RKO (cell line): ENCODE data around the gene ERBB4.

Experiments
- DNase-seq: peaks from one replicate; pipeline ENCODE4 v3.0.0-alpha.2; 2016; ENCODE audit warnings: low spot score

ERBB4 gene

GRCh38 chr2:212364112-212364985, 174.3 kb downstream of the ERBB4 start:
- no peak for DNase-seq

- DNase-seq: no peak
These were observed 177.3 kb downstream of the ERBB4 start for GRCh38 chr2:212361174-212361756.

DNA sequence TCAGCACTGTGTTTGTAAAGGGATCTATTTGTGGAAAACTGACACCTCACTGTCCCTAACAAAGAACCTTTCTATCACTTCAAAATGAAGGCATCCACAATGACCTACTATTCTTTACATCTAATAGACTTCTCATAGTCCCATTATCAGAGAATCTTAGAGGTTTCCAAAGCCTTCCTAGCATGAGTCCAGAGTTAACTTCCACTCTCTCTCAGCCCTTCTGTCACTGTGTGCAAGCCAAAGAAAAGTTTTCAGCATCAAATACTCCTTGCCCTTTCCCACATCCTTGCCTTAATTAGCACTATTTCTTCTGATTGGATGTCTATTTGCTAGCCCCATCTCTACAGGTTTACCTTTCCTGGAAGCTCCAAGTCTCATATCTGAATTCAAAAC, 178.5 kb downstream of the ERBB4 start:
- DNase-seq: no peak

DNA sequence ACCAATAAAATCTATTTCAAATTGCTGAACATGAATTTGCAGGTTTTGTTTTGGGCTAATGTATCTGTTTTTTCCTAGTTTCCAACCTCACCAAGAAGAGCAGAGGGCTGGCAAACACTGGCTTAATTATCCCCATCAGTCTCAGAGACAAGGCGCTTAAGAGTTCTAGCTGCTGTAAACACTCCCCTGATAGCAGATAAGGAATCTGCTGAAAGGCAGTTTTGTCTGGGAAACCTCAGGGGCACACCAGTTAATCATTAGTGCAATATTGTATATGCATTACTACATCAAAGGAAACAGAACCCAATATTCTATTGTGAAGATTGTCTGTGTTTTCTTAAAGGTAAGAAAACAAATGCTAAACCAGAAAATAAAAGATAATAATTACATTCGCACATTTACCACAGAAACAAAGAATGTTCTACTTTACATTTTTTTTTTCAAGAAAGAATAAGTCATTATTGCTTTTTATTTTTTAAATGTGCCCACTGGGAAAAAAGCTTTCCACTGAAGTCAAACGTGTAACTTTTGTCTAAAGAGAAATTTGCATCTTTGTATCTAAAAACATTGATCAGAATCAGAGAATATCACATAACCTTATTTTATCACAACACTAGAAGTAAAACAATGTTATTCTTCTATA, 179.1 kb downstream of the ERBB4 start:
- no peak for DNase-seq

- DNase-seq: no peak
These were observed 181.0 kb downstream of the ERBB4 start for GRCh38 chr2:212357606-212358005.

- no peak for DNase-seq
These were observed 184.2 kb downstream of the ERBB4 start for GRCh38 chr2:212354382-212354781.

GRCh38 chr2:212348501-212348900, 190.1 kb downstream of the ERBB4 start:
- DNase-seq: no peak

- DNase-seq: no peak
These were observed 191.7 kb downstream of the ERBB4 start for GRCh38 chr2:212346865-212347264.

GRCh38 chr2:212345966-212346365, 192.6 kb downstream of the ERBB4 start:
- no peak for DNase-seq

DNA sequence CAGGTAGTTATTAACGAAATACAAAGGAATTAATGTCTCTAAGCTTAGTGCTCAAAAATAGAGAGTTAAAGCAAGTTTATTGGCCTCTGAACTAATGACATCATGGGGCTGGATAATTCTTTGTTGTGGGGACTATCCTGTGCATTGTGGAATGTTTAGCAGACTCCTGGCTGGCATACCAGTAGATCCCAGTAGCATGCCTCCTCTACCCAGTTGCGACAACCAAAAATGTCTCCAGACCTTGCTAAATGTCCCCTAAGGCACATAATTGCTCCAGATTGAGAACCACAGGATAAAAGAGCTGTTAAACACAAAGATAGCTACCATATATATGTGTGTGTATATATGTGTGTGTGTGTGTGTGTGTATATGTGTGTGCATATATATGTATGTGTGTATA, 194.5 kb downstream of the ERBB4 start:
- no peak for DNase-seq

DNA sequence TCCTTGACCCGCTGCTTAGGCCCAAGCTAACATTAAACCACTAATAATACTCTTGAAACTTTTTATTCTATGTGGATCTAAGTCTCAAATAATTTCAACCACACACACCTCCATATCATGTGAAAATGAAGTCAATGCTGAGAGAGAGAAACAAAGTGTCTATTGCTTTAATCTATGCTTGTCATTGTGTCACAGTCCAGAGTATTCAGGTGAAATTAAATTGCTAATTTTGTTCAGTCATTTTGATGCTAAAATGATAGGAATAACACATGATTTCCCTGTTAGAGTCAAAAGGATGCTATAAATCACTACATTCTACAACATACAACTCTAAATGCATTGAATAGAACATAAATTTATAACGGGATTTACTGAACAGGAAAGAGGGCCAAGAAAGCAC, 195.4 kb downstream of the ERBB4 start:
- DNase-seq: no peak

GRCh38 chr2:212337486-212338343, 200.9 kb downstream of the ERBB4 start:
- no peak for DNase-seq

- no peak for DNase-seq
These were observed 201.6 kb downstream of the ERBB4 start for GRCh38 chr2:212337036-212337435.

- DNase-seq: no peak
These were observed 208.3 kb downstream of the ERBB4 start for GRCh38 chr2:212330263-212330662.

GRCh38 chr2:212328712-212329496, 209.7 kb downstream of the ERBB4 start:
- no peak for DNase-seq

DNA sequence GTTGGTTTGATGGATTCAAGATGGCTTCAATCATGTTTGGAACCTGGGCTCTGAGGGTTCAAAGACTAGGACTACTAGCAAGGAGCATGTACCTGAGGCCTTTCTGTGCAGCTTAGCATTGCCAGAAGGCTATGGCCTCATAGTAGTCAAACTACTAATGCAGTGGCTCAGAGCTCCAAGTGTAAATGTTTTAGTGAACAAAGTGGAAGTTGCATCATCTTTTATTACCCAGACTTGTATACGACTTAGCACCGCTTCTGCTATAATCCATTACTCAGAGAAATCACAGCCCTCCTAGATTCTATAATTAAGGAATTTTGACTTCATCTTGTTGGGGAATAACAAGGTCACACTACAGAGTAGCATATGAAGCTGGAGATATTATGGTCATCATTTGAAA, 210.5 kb downstream of the ERBB4 start:
- DNase-seq: no peak

DNA sequence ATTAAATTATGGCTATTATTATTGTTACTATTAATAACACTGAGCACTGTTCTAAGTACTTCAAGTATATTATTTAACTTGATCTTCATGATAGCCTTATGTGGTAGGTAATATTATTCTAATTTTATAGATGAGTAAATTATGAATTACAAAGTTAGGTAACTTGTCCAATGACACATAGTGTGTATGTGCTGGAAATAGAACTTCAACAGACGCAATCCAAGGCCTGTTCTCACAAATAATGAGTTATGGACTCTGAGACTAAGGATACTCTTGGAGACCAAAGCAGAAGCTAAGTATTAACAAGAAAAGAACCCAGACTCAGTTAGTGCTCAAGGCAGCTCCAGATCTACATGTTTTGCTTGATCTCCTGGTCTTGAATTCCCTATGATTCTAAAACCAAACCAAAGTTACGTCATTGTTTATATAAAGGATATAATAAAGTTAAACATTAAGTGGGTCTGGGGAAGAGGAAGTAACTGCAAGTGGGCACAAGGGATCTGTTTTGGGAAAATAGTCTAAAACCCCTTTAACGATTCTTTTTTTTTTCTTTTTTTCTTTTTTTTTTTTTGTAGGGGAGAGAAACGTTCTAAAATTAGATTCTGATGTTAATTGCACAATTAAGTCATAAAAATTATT, 211.3 kb downstream of the ERBB4 start:
- no peak for DNase-seq

DNA sequence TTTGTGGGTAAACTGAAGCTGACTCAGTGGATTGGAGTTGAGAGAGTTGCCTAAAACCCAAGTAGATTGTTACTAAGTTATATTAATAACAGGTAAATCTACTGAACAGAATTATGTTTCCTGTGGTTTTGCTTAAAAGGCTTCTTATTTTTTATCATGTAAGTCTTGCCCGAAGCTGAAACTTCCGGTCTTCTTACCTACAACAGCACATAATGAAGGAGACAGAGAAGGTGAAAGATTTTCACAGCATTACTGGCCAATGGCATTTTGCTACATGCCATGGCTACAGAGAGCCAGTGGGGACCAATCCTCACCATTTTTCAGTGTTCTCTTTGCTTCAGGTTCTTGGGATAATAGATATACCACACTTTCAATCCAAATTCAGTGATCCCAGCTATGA, 220.0 kb downstream of the ERBB4 start:
- no peak for DNase-seq

DNA sequence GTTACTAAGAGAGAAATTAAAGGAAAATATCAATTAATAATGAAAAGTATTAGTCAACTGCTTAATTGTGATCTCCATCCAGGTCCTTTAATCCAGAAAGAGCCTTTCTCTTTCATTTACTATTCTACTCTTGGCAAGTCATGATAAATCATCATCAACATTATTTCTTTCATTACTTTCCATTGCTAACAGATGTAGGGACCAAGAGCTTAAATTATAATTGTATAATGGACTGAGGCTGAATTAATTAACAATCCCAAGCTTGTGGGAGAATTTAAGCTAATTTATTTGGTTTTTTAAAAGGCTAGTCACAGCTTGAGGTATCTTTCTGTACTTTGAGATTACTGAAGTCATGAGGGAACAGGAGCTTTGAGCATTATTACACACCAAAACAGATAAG, 223.9 kb downstream of the ERBB4 start:
- DNase-seq: no peak

DNA sequence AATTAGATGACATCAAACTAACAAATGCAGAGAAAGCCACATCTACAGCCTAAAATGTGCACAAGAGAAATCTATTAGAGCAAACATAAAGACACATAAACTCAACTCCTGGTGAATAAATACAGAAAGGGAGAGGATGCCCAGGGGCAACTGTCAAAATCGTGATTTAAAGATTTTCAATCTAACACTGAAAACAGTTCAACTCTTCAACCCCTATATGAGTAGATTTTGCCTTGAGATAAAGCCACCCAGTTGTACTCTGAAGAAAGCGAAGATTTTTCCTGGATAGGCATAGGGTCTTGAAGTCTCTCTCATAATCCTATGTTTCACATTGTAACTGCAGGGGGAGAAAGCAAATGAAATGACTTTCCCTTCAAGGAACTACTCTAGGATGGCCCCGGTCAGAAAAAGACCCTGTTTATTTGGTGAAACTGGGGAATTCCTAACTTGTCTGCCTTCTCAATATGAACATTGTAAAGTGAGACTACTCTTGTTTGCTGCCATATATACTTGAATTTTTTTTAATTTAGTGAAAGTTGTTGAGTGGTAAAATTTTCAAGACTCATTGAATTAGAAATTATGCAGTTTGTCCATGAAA, 226.7 kb downstream of the ERBB4 start:
- DNase-seq: no peak

- DNase-seq: no peak
These were observed 238.7 kb downstream of the ERBB4 start for GRCh38 chr2:212299943-212300342.
